Right lobe of liver (tissue), 6 donors: ENCODE data around the gene CELF4. TPM values are rescaled to one million over a fixed set of nuclear protein-coding genes. Genes with fewer than 3 reads are reported as not detected.

Experiments used
- ATAC-seq, 4 donors: fragments of 200-7000 bp; cut with Tn5 transposase; one replicate each; pipeline ENCODE4 v1.9.1; 2020; ENCODE audit warnings: mild to moderate bottlenecking in 4 of 4, moderate library complexity in 4 of 4
- DNase-seq, 3 donors: peaks; one replicate each; pipeline ENCODE4 v3.0.0-alpha.2; 2020
- H3K27ac ChIP-seq, 3 donors: fragments of 200-600 bp; one replicate each; pipeline ENCODE4 v1.8.0; 2022
- H3K27me3 ChIP-seq, 2 donors: fragments of 200-600 bp; one replicate each; pipeline ENCODE4 v1.8.0; 2022
- H3K36me3 ChIP-seq, 4 donors: fragments of 200-600 bp; sonication (generic) in 1 of 4; one replicate each; pipeline versions ENCODE4 v1.5.1 to v1.8.0; 2017 to 2022; ENCODE audit warnings: control low read depth in 1 of 4
- H3K4me1 ChIP-seq, 4 donors: fragments of 200-600 bp; sonication (generic) in 1 of 4; one replicate each; pipeline versions ENCODE4 v1.5.1 to v1.8.0; 2017 to 2022; ENCODE audit warnings: control low read depth in 1 of 4
- H3K4me3 ChIP-seq, 3 donors: fragments of 200-600 bp; one replicate each; pipeline ENCODE4 v1.8.0; 2022
- H3K9me3 ChIP-seq, 4 donors: fragments of 200-600 bp; sonication (generic) in 1 of 4; one replicate each; pipeline versions ENCODE4 v1.5.1 to v1.8.0; 2017 to 2022; ENCODE audit warnings: control low read depth in 1 of 4
- POLR2A ChIP-seq: fragments of 450-650 bp; IDR thresholded peaks from one replicate; pipeline ENCODE4 v1.6.1; 2017; ENCODE audit warnings: antibody characterized with exemption, mild to moderate bottlenecking
- WGBS: methylation state at CpG from one replicate; pipeline ENCODE4 v1.1.6; 2018; ENCODE audit warnings: low coverage, low lambda C conversion rate; ENCODE audit not compliant: insufficient coverage; ENCODE audit errors: missing lambda C conversion rate; 5-methylcytosine and 5-hydroxymethylcytosine counted together
- intact Hi-C, 2 donors: fragments of 100-400 bp; cut with DNase I; formaldehyde crosslinking; loops; one replicate each; pipeline versions ENCODE4 v1.11.2 to v1.14.1; 2022
- total RNA-seq, 6 experiments: library from RNA; depleted of rRNA in 2 of 6; stranded (reverse); fragments of >200 nt in 2 of 6; fragmentation: NEBNext Ultra II Directional in 3 of 6; extraction: Animal tissue kit (Norgen Biotek cat#: 25700) in 3 of 6; gene quantifications; one replicate each; pipeline versions ENCODE4 v1.1.0 to v1.2.4, GENCODE V29; 2016 to 2023
- TF ChIP-seq, protein P1 (sequence below), 4 donors: fragments of 200-600 bp in 3 of 4; fragments of 450-650 bp in 1 of 4; IDR thresholded peaks; one replicate each; pipeline versions ENCODE4 v1.5.1 to v1.8.0; 2016 to 2022; ENCODE audit warnings: antibody characterized with exemption in 4 of 4, mild to moderate bottlenecking in 2 of 4
- donor health status: DM: no; HTN: yes; CAD: no.
- donor health status: DM: no; HTN: no; CAD: no.
- donor health status: DM: no; HTN: no; CAD: no.
- donor health status: DM: no; HTN: yes; CAD: no.
- donor health status: DM: no; HTN: yes; CAD: no.

CELF4 gene
- total RNA-seq, 6 experiments from 2014 or later, result 0.06 TPM; not detected in 5

- 78% methylated on average over 6 of the region's 16 CpGs for WGBS
- Histone ChIP-seq H3K27ac (no peak overlapping the region), H3K27me3 (no peaks in the 10 kb centered on the region), H3K36me3 (no peaks in the 10 kb centered on the region), H3K4me3 (no peak overlapping the region), H3K4me1 (no peaks in the 10 kb centered on the region), H3K9me3 (no peaks in the 10 kb centered on the region)
- ATAC-seq, result no peak
- no peak for DNase-seq
- TF ChIP-seq, protein P1, sequence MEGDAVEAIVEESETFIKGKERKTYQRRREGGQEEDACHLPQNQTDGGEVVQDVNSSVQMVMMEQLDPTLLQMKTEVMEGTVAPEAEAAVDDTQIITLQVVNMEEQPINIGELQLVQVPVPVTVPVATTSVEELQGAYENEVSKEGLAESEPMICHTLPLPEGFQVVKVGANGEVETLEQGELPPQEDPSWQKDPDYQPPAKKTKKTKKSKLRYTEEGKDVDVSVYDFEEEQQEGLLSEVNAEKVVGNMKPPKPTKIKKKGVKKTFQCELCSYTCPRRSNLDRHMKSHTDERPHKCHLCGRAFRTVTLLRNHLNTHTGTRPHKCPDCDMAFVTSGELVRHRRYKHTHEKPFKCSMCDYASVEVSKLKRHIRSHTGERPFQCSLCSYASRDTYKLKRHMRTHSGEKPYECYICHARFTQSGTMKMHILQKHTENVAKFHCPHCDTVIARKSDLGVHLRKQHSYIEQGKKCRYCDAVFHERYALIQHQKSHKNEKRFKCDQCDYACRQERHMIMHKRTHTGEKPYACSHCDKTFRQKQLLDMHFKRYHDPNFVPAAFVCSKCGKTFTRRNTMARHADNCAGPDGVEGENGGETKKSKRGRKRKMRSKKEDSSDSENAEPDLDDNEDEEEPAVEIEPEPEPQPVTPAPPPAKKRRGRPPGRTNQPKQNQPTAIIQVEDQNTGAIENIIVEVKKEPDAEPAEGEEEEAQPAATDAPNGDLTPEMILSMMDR (IDR thresholded peaks at IDR 0.05), result no peak
- no peak for TF ChIP-seq POLR2A
- intact Hi-C loops, result no loop called here
These were observed 246.9 kb downstream of the CELF4 start for GRCh38 chr18:37318360-37319355.

GRCh38 chr18:37317486-37317885, 248.1 kb downstream of the CELF4 start:
- no peaks in the 10 kb centered on the region for H3K4me1 ChIP-seq
- TF ChIP-seq, protein P1 (IDR thresholded peaks at IDR 0.05), result no peak
- TF ChIP-seq POLR2A, result no peak
- intact Hi-C loops, result no loop called here
- 86% methylated on average over 1 of the region's 2 CpGs for WGBS
- no peaks in the 10 kb centered on the region for H3K36me3 ChIP-seq
- H3K4me3 ChIP-seq, result no peak overlapping the region
- DNase-seq, result no peak
- no peaks in the 10 kb centered on the region for H3K9me3 ChIP-seq
- no peaks in the 10 kb centered on the region for H3K27me3 ChIP-seq
- no peak overlapping the region for H3K27ac ChIP-seq
- no peak for ATAC-seq

DNA sequence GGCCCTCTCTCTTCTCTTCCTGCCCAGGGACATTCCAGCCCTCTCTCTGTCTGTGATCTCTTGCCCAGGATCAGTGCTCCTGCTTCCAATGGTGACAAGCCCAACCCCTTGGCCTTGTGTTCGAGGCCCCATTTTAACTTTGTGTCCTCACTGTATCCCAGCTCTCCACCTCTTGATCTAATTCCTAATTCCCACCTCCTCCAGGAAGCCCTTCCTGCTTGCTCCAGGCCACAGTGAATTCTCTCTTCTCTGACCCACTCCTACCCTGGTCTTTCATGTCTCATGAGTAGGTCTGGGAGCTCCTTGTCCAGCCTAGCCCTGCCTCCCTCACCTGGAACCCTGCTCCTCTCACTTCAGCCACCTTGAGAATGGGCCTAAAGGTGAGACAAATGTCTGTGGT, 249.1 kb downstream of the CELF4 start:
- Histone ChIP-seq H3K4me1 (no peaks in the 10 kb centered on the region), H3K4me3 (no peak overlapping the region), H3K9me3 (no peaks in the 10 kb centered on the region), H3K27ac (no peak overlapping the region), H3K36me3 (no peaks in the 10 kb centered on the region), H3K27me3 (no peaks in the 10 kb centered on the region)
- intact Hi-C loops, result no loop called here
- ATAC-seq (no peak), DNase-seq (no peak)
- TF ChIP-seq, protein P1 (IDR thresholded peaks at IDR 0.05), result no peak
- TF ChIP-seq POLR2A, result no peak
- WGBS, result 86% methylated on average over 1 of the region's 1 CpG

- TF ChIP-seq, protein P1 (IDR thresholded peaks at IDR 0.05), result no peak
- no peak for TF ChIP-seq POLR2A
These were observed 249.7 kb downstream of the CELF4 start for GRCh38 chr18:37315935-37316334.

More at GRCh38 chr18:37315935-37316334, 249.7 kb downstream of the CELF4 start:
- no peaks in the 10 kb centered on the region for H3K36me3 ChIP-seq
- H3K27ac ChIP-seq, result no peak overlapping the region
- no peaks in the 10 kb centered on the region for H3K9me3 ChIP-seq
- no CpG with 5 or more reads among the region's 1 CpG for WGBS
- H3K4me3 ChIP-seq, result no peak overlapping the region
- no peak for ATAC-seq
- DNase-seq, result no peak
- H3K27me3 ChIP-seq, result no peaks in the 10 kb centered on the region
- H3K4me1 ChIP-seq, result no peaks in the 10 kb centered on the region
- intact Hi-C loops, result no loop called here
